Measurements from ENCODE around the gene THBD.
A peak's percentile ranks its signal among the peaks of the same experiment; 100 is the strongest.

GRCh38 chr20:23048283-23049200, 930 bp downstream of the THBD start:
- TF ChIP-seq CTCF (IDR thresholded peaks at IDR 0.05; ENCODE audit: insufficient read depth, low read depth, low read length): no peak
- TF ChIP-seq EZH2 (IDR thresholded peaks at IDR 0.05; ENCODE audit: insufficient read depth, low read length): peak; percentile 73
